ENCODE results near the gene CDK6.

The CDK6 gene

GRCh38 chr7:92830532-92831110 is 5.8 kb downstream of the CDK6 start:
- in situ Hi-C loops (cut with MboI; ENCODE audit: low sequenced_read_pairs): loop anchor here (10.0 kb wide), 1 partner anchor 196 kb away; no protein-coding TSS in a partner anchor

DNA sequence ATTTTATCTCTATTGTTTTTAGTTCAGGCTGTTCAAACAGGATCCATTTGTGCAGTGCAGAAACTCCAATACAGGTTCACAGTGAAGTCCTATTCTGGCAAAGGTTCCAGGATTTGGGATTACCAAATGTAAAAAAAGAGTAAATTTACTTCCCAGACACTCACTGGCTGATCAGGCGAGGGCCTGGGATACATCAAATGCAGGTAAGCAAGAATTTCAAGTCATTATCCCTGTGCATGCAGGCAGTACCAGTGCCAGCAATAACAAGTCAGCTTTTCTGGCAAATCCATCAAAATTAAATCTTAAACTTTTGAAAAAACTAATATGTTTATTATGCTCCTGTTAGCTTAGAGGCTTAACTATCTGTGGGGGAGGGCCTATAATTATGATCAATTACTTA is 6.3 kb downstream of the CDK6 start:
- in situ Hi-C loops (cut with MboI; ENCODE audit: low sequenced_read_pairs): loop anchor here (10.0 kb wide), 1 partner anchor 195 kb away; no protein-coding TSS in a partner anchor

DNA sequence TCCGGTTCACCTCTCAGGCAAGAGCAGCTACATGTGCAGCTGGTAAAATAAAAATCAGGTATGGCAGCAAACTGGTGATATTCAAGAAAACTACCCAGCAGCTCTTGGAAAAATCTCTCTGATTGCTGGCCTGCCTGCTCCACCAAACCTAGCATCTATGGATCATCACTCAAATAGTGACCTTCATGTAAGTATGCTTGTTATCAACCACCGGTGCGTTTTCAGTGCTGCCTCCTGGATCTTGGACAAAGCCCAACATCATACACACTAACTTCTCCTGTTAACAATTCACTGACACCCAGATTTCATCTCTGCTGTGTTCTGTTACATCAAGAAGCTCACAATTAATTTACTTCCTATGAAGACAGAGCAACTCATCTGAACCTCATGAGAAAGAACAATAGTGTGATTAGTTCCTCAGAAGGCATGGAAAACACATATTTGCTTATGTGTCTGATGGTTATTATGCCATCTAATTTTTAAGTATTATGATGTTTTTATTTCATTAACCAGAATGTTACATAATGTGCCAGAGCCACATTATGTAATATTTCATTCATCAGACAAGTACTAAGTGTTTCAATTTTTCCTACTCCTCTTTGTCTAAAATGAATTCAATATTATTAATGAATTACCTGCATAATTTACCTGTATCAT is 8.8 kb downstream of the CDK6 start:
- in situ Hi-C loops (cut with MboI; ENCODE audit: low sequenced_read_pairs): no loop called here

- in situ Hi-C loops (cut with MboI; ENCODE audit: low sequenced_read_pairs): no loop called here
These were observed 10.0 kb downstream of the CDK6 start for GRCh38 chr7:92826258-92826938.

GRCh38 chr7:92824901-92825480 is 11.4 kb downstream of the CDK6 start:
- in situ Hi-C loops (cut with MboI; ENCODE audit: low sequenced_read_pairs): no loop called here

DNA sequence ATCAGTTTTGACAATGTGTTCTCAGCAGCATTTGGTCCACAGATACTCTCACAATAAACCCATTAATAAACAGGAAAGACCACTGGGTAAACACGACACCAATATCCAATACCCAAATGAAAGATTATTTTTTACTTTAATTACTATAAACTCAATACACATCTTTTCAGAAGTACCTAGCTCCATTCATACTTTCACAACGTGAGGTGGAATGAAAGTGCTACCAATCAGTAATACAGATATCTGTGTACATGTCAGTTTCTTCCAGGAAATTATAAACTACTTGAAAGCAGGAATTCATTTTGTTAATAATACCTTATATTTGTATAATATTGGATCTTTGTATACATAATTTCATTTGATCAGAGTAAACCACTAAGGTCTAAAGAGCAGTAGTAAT is 11.9 kb downstream of the CDK6 start:
- in situ Hi-C loops (cut with MboI; ENCODE audit: low sequenced_read_pairs): no loop called here

DNA sequence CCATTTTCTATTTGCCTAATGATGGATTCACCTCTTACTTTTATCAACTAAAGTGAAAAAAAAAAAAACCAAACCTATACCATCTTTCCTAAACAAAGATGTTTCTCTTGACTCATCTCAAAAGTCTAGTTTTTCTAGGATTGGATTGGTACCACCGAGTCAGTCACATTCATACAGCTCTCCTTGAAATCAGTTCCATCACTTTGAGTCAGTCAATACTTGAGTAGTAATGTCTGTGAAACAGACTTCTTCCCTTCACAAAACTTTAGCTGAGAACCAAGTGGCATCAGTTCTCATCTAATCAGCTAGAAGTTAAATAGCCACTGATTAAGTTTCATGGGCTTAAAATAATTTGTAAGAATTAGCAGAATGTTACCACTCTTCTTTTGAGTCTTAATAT is 13.3 kb downstream of the CDK6 start:
- in situ Hi-C loops (cut with MboI; ENCODE audit: low sequenced_read_pairs): no loop called here

GRCh38 chr7:92820191-92820590 is 16.2 kb downstream of the CDK6 start:
- in situ Hi-C loops (cut with MboI; ENCODE audit: low sequenced_read_pairs): no loop called here

GRCh38 chr7:92817398-92817797 is 19.0 kb downstream of the CDK6 start:
- in situ Hi-C loops (cut with MboI; ENCODE audit: low sequenced_read_pairs): no loop called here

DNA sequence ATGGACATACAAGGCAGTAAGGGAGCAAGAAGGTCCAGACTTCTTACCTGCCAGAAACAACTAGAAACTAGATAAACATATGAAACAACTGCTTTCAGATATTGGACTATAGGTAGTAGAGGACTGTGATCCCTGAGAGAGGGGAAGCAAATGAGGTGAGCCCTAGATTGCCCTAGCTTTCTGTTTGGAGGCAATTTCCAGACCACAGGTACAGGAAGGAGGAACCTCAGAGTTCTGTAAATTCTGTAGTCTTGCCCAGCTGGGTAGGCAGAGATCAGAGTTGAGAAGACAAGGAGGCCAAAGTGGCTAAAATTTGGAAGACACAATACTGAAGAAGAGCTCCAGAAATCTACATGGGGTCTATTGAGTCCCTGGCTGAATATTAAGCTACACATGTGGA is 21.0 kb downstream of the CDK6 start:
- in situ Hi-C loops (cut with MboI; ENCODE audit: low sequenced_read_pairs): no loop called here

DNA sequence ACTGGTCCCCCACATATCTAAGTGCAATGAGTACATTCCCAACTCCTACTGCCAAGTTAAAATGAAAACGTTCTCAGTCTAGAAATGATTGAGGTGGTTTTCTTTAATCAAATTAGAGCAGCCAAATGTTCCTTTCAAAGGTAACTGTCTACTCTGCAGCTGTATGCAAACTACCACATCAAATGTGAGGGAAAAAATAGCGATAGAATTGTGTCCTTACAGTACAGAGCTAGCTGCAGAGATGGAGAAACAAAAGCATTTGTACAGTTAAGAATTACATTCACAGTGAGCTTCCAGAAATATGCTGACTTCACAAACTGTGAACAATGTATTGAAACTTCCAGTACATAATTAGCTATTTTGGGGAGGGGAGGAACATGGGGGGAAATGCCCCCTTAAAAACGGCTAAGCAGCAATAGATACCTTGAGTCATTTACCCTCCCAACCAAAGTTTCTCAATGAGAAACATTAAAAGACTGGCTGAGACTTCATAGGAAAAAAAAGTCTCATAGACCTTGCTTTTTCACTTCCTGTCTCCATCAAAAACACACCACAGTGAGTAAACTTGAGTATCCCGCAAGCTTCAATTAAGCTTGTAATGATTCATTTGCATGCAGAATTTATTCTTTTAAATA is 22.9 kb downstream of the CDK6 start:
- in situ Hi-C loops (cut with MboI; ENCODE audit: low sequenced_read_pairs): no loop called here

GRCh38 chr7:92811158-92811557 is 25.2 kb downstream of the CDK6 start:
- in situ Hi-C loops (cut with MboI; ENCODE audit: low sequenced_read_pairs): no loop called here

DNA sequence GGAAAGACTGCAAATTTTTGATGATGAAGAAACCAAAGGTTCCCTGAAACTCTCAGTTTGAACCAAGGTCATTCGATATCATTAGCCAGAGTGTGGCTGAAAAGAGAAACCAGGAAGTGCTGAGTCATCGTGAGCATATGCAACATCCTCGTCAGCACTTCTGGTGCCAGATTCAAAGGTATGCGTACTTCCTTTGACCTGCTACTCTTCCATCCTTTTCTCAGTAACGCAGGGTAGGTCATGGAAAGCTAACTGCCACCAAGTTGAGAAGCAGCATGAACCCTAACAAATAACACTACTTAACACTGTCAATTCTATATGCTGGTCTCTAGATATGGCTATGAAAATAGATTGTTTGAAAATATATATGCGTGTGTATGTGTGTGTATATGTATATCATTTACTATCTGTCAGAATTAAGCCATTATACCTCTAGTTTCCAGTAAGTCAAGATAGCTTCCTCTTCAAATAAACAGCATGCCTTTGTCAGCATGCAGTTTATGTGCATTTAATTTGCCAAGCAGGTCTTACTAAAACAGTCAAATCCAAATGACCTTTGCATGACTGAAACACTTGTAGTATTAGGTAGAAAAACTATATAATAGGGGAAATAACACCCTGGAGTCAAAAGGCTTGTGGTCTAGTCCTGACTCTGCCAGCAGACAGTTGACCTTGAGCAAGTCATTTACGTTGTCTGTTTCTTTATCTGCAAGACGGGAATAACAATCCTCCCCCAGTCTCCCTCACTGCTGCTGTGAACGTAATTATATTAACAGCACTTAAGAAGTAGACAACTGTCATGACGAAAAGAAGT is 26.4 kb downstream of the CDK6 start:
- in situ Hi-C loops (cut with MboI; ENCODE audit: low sequenced_read_pairs): no loop called here

DNA sequence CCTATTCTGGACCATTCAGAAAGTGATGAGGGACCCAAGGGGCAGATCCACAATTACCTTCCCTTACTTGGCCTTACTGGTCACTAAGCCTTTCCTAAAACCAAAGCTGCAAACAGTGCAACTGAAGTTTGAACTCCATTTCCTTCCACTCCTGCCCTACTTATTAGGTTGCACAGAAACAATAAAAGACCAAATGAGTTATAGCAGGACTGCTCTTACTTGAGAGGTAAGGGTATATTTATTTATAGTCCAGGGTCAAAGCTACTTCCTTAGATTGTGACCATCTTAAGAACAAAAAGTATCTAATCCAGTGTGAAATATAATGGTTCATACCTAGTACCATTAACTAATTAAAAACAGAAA is 27.0 kb downstream of the CDK6 start:
- in situ Hi-C loops (cut with MboI; ENCODE audit: low sequenced_read_pairs): no loop called here

DNA sequence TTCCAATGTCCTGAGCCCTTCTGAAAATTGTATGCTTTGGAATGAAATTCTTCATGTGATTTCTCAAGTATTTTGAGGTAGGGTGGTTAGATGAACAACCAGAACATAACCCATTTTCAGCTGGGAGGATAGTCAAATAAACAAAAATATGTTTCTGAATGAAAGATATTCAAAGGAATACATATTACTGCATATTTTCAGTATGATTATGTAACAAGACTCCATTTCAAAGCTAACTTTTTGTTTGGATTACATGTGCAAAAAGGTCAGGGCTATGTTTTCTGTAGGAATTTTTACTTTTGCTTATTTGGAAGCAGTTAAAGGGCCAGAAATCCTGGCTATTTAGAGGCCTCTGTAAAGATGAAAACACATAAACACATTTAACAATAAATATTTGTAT is 27.7 kb downstream of the CDK6 start:
- in situ Hi-C loops (cut with MboI; ENCODE audit: low sequenced_read_pairs): no loop called here

GRCh38 chr7:92808006-92808405 is 28.4 kb downstream of the CDK6 start:
- in situ Hi-C loops (cut with MboI; ENCODE audit: low sequenced_read_pairs): no loop called here

DNA sequence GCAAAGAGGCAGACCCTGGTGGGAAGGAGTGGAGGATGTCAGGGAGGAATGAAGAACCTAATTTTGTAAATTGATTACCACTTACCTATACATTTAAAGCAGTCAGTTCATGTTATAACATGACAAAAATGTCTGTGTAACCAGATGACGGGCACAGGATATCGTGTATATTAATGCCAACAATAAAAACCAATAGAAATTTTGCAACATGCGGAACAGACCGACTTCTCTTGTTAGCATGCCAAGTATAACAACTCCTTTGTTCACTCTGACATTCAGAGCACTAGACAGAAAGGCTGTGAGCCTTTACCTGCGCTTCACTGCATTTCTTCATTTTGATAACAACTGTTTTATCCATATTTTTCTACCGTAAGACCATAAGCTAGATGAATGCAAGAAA is 29.9 kb downstream of the CDK6 start:
- in situ Hi-C loops (cut with MboI; ENCODE audit: low sequenced_read_pairs): no loop called here

GRCh38 chr7:92802406-92802805 is 34.0 kb downstream of the CDK6 start:
- in situ Hi-C loops (cut with MboI; ENCODE audit: low sequenced_read_pairs): no loop called here

DNA sequence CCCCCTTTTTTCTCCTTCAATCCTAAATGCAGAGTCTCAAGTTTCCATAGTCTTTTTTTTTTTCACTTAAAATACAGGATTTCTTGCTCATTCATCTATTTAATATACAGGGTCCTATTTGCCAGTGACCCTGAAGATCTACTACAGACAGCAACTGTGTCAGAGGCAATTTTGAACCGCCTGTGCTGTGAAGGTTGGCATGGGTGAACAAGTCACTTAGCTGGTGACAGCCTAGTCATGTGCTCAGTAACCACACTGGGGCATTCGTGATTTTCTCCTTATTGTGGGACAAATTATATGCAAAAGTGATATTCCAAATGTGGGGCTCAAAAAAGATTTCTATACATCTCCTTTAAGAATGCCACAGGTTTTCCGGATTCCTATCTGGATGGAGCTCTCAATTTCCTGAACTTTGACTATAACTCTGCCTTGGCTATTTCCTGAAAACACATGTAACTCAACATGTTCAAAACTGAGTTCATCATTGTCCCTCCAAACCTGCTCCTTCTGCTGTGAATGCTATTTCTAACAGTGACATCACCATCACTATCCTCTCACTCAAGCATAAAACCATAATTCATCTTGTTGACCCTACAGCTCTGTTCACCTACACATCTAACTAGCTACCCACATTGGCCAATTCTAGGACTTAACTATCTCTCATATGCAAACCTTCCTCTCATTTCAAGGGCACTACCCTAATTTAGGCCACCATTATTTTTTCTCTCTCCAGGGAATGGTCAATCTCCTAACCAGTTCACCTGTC is 36.7 kb downstream of the CDK6 start:
- in situ Hi-C loops (cut with MboI; ENCODE audit: low sequenced_read_pairs): no loop called here
